Type B pancreatic cell (in vitro differentiated cells): ENCODE measurements around the gene C1orf94. TPM values are rescaled to one million over a fixed set of nuclear protein-coding genes. Genes with fewer than 3 reads are reported as not detected.

Experiments
- DNase-seq: peaks from one replicate; pipeline ENCODE4 v3.0.0; 2021; ENCODE audit warnings: mixed read lengths; ENCODE audit not compliant: unreplicated experiment; ENCODE audit errors: extremely low spot score
- H3K27ac Mint-ChIP-seq: 2 replicates; pipeline ENCODE4 v1.8.0; 2021; ENCODE audit warnings: mild to moderate bottlenecking, mixed read lengths
- H3K27me3 Mint-ChIP-seq: 2 replicates; pipeline ENCODE4 v1.8.0; 2021; ENCODE audit warnings: mixed read lengths
- H3K36me3 Mint-ChIP-seq: 2 replicates; pipeline ENCODE4 v1.8.0; 2021; ENCODE audit warnings: mixed read lengths
- H3K4me1 Mint-ChIP-seq: one replicate; pipeline ENCODE4 v1.8.0; 2021; ENCODE audit warnings: mixed read lengths; ENCODE audit not compliant: unreplicated experiment
- H3K4me3 Mint-ChIP-seq: 2 replicates; pipeline ENCODE4 v1.8.0; 2021; ENCODE audit warnings: mild to moderate bottlenecking, mixed read lengths
- H3K9me3 Mint-ChIP-seq: 2 replicates; pipeline ENCODE4 v1.8.0; 2021; ENCODE audit warnings: mixed read lengths
- total RNA-seq: library from RNA; stranded (reverse); gene quantifications from 2 replicates; pipeline ENCODE4 v1.2.1, GENCODE V29; 2021; ENCODE audit warnings: low replicate concordance
- TF ChIP-seq, protein P1 (sequence below): fragments of 200-600 bp; sonication (generic); conservative IDR thresholded peaks from 2 replicates; pipeline ENCODE4 v1.5.0; 2021; ENCODE audit warnings: antibody characterized with exemption, mild to moderate bottlenecking

The C1orf94 gene
- total RNA-seq, 1 donor from 2014 or later = not detected

DNA sequence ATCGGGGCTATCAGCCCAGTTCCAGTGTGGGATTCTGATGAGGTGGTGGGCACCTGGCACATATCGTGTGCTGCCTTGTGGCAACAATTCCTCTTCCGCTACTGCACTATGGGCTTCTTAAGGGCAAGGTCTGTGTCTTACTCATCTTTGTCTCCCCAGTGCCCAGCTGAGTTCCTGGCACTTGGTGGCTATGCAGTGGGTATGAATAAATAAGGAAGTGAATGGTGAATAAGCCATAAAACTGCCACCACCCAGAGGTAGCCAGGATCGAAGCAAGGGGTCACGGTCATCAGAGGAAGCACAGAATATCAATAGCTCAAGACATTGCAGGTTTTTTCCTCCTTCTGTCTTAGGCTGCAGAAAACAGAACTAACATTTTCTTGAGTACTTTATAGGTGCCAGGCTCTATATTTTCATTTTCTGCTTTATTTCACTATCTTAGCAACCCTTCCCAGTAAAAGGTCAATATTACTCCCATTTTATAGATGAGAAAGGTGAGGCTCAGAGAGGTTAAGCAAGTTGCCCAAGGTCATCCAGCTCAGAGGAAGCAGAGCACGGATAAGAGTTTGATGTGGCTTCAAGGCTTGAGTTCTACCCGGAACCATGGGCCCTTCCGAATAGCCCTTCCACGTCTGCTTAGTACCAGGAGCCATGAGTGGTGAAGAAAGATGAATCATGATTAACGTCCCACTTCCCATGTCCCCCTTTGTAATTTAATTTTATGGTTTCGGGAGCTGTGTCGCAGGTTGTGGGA is 10.2 kb downstream of the C1orf94 start:
- H3K4me1 Mint-ChIP-seq = no peaks in the 10 kb centered on the region

DNA sequence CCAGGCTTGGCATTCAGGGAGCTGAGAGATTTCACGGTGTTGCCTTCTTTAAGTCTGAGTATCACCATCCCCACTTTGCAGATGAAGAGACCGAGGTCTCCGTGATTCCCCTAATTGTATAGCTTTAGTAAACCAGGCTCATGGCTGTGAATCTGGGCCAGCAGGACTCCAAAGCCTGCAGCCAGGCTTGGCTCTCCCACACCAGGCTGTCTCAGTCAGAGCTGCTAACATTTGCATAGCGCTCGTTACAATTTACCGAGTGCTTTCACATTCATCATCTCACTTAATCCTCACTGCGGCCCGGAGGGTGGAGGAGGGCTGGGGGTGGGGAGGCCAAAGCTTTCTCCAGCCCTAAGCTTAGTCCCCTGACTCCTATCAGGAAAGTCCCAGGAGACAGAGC is 11.7 kb downstream of the C1orf94 start:
- TF ChIP-seq, protein P1, sequence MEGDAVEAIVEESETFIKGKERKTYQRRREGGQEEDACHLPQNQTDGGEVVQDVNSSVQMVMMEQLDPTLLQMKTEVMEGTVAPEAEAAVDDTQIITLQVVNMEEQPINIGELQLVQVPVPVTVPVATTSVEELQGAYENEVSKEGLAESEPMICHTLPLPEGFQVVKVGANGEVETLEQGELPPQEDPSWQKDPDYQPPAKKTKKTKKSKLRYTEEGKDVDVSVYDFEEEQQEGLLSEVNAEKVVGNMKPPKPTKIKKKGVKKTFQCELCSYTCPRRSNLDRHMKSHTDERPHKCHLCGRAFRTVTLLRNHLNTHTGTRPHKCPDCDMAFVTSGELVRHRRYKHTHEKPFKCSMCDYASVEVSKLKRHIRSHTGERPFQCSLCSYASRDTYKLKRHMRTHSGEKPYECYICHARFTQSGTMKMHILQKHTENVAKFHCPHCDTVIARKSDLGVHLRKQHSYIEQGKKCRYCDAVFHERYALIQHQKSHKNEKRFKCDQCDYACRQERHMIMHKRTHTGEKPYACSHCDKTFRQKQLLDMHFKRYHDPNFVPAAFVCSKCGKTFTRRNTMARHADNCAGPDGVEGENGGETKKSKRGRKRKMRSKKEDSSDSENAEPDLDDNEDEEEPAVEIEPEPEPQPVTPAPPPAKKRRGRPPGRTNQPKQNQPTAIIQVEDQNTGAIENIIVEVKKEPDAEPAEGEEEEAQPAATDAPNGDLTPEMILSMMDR = no peak
- no peak for DNase-seq
- no peaks in the 10 kb centered on the region for H3K4me1 Mint-ChIP-seq
- no peak overlapping the region for H3K27ac Mint-ChIP-seq
- peaks cover 61% of the 10 kb centered on the region for H3K27me3 Mint-ChIP-seq
- H3K9me3 Mint-ChIP-seq = no peaks in the 10 kb centered on the region
- H3K36me3 Mint-ChIP-seq = no peaks in the 10 kb centered on the region
- no peak overlapping the region for H3K4me3 Mint-ChIP-seq

More for the DNA sequence above, 10.2 kb downstream of the C1orf94 start:
- Mint-ChIP-seq H3K4me3 (no peak overlapping the region), H3K36me3 (no peaks in the 10 kb centered on the region), H3K27ac (no peak overlapping the region), H3K9me3 (no peaks in the 10 kb centered on the region), H3K27me3 (peaks cover 67% of the 10 kb centered on the region)
- TF ChIP-seq, protein P1 = no peak
- no peak for DNase-seq

- H3K27me3 Mint-ChIP-seq = peaks cover 58% of the 10 kb centered on the region
- H3K4me1 Mint-ChIP-seq = no peaks in the 10 kb centered on the region
- no peaks in the 10 kb centered on the region for H3K36me3 Mint-ChIP-seq
- no peak overlapping the region for H3K27ac Mint-ChIP-seq
- no peak overlapping the region for H3K4me3 Mint-ChIP-seq
- H3K9me3 Mint-ChIP-seq = no peaks in the 10 kb centered on the region
- no peak for DNase-seq
- TF ChIP-seq, protein P1 = no peak
Measured at GRCh38 chr1:34188985-34189384, 12.3 kb downstream of the C1orf94 start.

GRCh38 chr1:34190692-34191091 is 14.0 kb downstream of the C1orf94 start:
- Mint-ChIP-seq H3K36me3 (no peaks in the 10 kb centered on the region), H3K27me3 (peaks cover 51% of the 10 kb centered on the region), H3K4me1 (no peaks in the 10 kb centered on the region), H3K27ac (no peak overlapping the region), H3K4me3 (no peak overlapping the region), H3K9me3 (no peaks in the 10 kb centered on the region)
- TF ChIP-seq, protein P1 = no peak
- no peak for DNase-seq

- Mint-ChIP-seq H3K27me3 (peaks cover 33% of the 10 kb centered on the region), H3K4me3 (no peak overlapping the region), H3K9me3 (no peaks in the 10 kb centered on the region), H3K4me1 (no peaks in the 10 kb centered on the region), H3K27ac (no peak overlapping the region), H3K36me3 (no peaks in the 10 kb centered on the region)
- TF ChIP-seq, protein P1 = no peak
- no peak for DNase-seq
Measured at GRCh38 chr1:34192621-34193020, 15.9 kb downstream of the C1orf94 start.
